HG03095 (cell line): ENCODE data around the gene C17orf78.
"Not testable (repeated sequence)": the region's sequence is repeated elsewhere in the genome, so short reads cannot be mapped to it uniquely, and the experiment has no call there.

Experiments used
- ATAC-seq: cut with Tn5 transposase; IDR thresholded peaks from one replicate; pipeline ENCODE4 v1.9.1; 2021; ENCODE audit warnings: moderate library complexity; ENCODE audit not compliant: unreplicated experiment

C17orf78 gene

GRCh38 chr17:37385474-37385990 lies 9.7 kb downstream of the C17orf78 start:
- ATAC-seq, result no peak

GRCh38 chr17:37386462-37386861 lies 10.7 kb downstream of the C17orf78 start:
- no peak for ATAC-seq

GRCh38 chr17:37388266-37388665 lies 12.5 kb downstream of the C17orf78 start:
- ATAC-seq, result no peak

- ATAC-seq, result no peak
Measured at GRCh38 chr17:37389160-37389559, 13.4 kb downstream of the C17orf78 start.

GRCh38 chr17:37391146-37391545 lies 15.4 kb downstream of the C17orf78 start:
- no peak for ATAC-seq

- peak; percentile 66 for ATAC-seq
Measured at GRCh38 chr17:37392024-37392590, 16.3 kb downstream of the C17orf78 start.

GRCh38 chr17:37393352-37393751 lies 17.6 kb downstream of the C17orf78 start:
- no peak for ATAC-seq

- ATAC-seq, result no peak
Measured at GRCh38 chr17:37399265-37399803, 23.5 kb downstream of the C17orf78 start.

- no peak for ATAC-seq
Measured at GRCh38 chr17:37400505-37400904, 24.7 kb downstream of the C17orf78 start.

GRCh38 chr17:37405522-37405921 lies 29.7 kb downstream of the C17orf78 start:
- not testable (repeated sequence) for ATAC-seq

- no peak for ATAC-seq
Measured at GRCh38 chr17:37405955-37406634, 30.3 kb downstream of the C17orf78 start.

- ATAC-seq, result peak; percentile 68
Measured at GRCh38 chr17:37406635-37407461, 31.1 kb downstream of the C17orf78 start, which contains the start of the genes ACACA and TADA2A. TSS of gene ACACA (minus strand) at chr17:37406836. CDS start at chr17:37406299, 537 bp downstream. TSS of gene TADA2A (plus strand) at chr17:37406886. CDS start at chr17:37411366, 4,480 bp downstream.

GRCh38 chr17:37408145-37408479 lies 32.3 kb downstream of the C17orf78 start:
- not testable (repeated sequence) for ATAC-seq

- no peak for ATAC-seq
Measured at GRCh38 chr17:37410357-37410756, 34.6 kb downstream of the C17orf78 start.

- ATAC-seq, result no peak
Measured at GRCh38 chr17:37413875-37414519, 38.2 kb downstream of the C17orf78 start.

- no peak for ATAC-seq
Measured at GRCh38 chr17:37417852-37418251, 42.1 kb downstream of the C17orf78 start.

- no peak for ATAC-seq
Measured at GRCh38 chr17:37422971-37423625, 47.3 kb downstream of the C17orf78 start.

- no peak for ATAC-seq
Measured at GRCh38 chr17:37425268-37425667, 49.5 kb downstream of the C17orf78 start.

GRCh38 chr17:37429039-37429438 lies 53.3 kb downstream of the C17orf78 start:
- no peak for ATAC-seq

- ATAC-seq, result no peak
Measured at GRCh38 chr17:37429453-37429852, 53.7 kb downstream of the C17orf78 start.
